ENCODE results near the gene APCDD1L.

The APCDD1L gene

DNA sequence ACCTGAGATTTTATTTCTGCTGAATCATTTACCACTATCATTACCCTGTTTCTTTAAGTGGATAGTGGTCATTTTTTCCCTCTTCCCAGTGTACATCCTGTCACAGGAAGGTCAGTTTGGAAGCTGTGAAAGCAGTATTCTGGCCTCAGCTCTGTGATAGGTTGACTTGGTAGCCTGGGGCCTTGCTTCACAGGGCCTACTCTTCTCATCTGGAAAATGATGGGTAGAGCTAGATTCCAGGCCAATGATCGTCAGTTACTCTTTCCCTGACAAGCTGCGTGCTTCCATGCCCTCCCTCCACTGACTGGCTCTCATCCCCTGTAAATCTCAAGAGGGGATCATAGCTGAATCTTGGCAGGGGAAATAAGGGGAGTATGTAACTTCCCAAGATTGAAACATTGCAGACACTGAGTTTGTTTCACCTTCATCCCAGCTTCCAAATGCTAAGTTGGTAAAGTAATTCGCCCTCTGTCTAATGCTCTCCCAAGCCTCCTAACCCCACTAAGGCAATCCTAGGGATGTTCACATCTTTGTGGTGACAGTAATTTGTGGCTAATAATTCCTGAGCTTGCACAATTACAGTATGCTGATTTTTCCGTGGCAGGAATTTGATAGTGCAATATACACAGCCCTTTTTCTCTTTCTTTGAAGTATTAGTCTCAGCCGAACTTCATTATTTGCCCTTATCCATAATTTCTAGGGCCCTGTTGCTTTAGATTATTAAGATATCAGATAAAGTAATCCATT is 75.0 kb downstream of the APCDD1L start:
- H3K36me3 ChIP-seq (ENCODE audit: low read length): peaks cover 9% of the 10 kb centered on the region; the same call in 1 of the 2 replicates

DNA sequence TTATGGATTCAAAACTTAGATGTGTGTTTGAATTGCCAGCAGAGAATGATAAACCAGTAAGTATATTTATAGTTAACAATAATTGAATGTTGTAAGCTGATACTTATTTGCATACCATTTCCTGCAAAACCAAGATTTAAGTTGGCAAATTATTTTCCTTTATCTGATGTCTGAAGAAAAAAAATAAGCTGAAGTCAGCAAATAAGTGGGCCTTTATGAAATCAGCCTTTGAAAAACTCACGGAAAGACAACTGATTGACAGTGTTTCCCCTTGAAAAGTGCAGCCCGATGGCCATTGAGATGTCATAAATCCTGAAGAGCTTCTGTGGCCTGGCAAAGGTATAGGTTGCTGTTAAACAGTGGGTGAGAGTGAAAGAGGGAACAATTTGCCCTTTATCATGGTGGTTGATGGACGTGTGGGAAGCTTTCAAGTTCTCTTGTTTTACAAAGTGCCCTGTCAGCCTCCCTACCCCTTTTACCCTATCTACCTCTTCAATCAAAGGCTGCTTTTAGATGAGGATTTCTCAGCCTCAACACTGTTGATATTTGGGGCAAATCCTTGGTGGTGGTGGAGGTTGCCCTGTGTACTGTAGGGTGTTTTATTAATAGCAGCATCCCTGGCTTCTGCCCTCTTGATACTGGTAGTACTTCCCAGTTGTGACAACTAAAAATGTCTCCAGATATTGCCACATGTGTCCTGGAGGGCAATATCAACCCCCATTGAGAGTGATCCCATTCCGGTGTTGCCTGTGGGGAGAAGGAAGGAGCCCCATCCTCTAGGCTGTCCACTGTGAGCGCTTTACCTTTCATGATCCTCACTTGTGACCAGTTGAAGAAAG is 76.0 kb downstream of the APCDD1L start:
- H2AFZ ChIP-seq (ENCODE audit: low read depth, low read length, severe bottlenecking): no peak overlapping the region
- no peak overlapping the region for H3K27ac ChIP-seq (ENCODE audit: low read depth, low read length)
- no peaks in the 10 kb centered on the region for H3K9me2 ChIP-seq (replicated peaks; ENCODE audit: insufficient read depth, low read length)
- H3K27me3 ChIP-seq (ENCODE audit: low read length): no peaks in the 10 kb centered on the region
- H3K9me3 ChIP-seq (ENCODE audit: insufficient read depth, low read length): no peaks in the 10 kb centered on the region
- no peak overlapping the region for H3K9ac ChIP-seq (ENCODE audit: low read length)
- peaks cover 4% of the 10 kb centered on the region for H4K20me1 ChIP-seq (ENCODE audit: low read depth, low read length)
- no peak for TF ChIP-seq EZH2phosphoT487 (conservative IDR thresholded peaks at IDR 0.05; ENCODE audit: low read length)
- TF ChIP-seq, protein P1, sequence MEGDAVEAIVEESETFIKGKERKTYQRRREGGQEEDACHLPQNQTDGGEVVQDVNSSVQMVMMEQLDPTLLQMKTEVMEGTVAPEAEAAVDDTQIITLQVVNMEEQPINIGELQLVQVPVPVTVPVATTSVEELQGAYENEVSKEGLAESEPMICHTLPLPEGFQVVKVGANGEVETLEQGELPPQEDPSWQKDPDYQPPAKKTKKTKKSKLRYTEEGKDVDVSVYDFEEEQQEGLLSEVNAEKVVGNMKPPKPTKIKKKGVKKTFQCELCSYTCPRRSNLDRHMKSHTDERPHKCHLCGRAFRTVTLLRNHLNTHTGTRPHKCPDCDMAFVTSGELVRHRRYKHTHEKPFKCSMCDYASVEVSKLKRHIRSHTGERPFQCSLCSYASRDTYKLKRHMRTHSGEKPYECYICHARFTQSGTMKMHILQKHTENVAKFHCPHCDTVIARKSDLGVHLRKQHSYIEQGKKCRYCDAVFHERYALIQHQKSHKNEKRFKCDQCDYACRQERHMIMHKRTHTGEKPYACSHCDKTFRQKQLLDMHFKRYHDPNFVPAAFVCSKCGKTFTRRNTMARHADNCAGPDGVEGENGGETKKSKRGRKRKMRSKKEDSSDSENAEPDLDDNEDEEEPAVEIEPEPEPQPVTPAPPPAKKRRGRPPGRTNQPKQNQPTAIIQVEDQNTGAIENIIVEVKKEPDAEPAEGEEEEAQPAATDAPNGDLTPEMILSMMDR (IDR thresholded peaks at IDR 0.05; ENCODE audit: insufficient read depth, low read length, poor library complexity, severe bottlenecking): no peak
- peaks cover 9% of the 10 kb centered on the region; the same call in 1 of the 2 replicates for H3K36me3 ChIP-seq (ENCODE audit: low read length)
- no peaks in the 10 kb centered on the region for H3F3A ChIP-seq (ENCODE audit: insufficient read depth)
- H3K4me3 ChIP-seq (ENCODE audit: insufficient read depth, low read length, poor library complexity, severe bottlenecking): no peak overlapping the region
- H3K79me2 ChIP-seq (ENCODE audit: insufficient read depth, low read length): peaks cover 76% of the 10 kb centered on the region
- no peak overlapping the region for H3K4me2 ChIP-seq (ENCODE audit: low read depth, low read length, poor library complexity, severe bottlenecking)

More for the DNA sequence above, 75.0 kb downstream of the APCDD1L start:
- Histone ChIP-seq H3K4me3 (ENCODE audit: insufficient read depth, low read length, poor library complexity, severe bottlenecking) (no peak overlapping the region), H3K27me3 (ENCODE audit: low read length) (no peaks in the 10 kb centered on the region), H3K4me2 (ENCODE audit: low read depth, low read length, poor library complexity, severe bottlenecking) (no peak overlapping the region), H3K27ac (ENCODE audit: low read depth, low read length) (no peak overlapping the region), H4K20me1 (ENCODE audit: low read depth, low read length) (peaks cover 4% of the 10 kb centered on the region; the same call in 1 of the 2 replicates), H3K79me2 (ENCODE audit: insufficient read depth, low read length) (peaks cover 65% of the 10 kb centered on the region), H3F3A (ENCODE audit: insufficient read depth) (no peaks in the 10 kb centered on the region), H3K9me3 (ENCODE audit: insufficient read depth, low read length) (no peaks in the 10 kb centered on the region), H3K9me2 (replicated peaks; ENCODE audit: insufficient read depth, low read length) (no peaks in the 10 kb centered on the region), H2AFZ (ENCODE audit: low read depth, low read length, severe bottlenecking) (no peak overlapping the region), H3K9ac (ENCODE audit: low read length) (no peak overlapping the region)
- TF ChIP-seq EZH2phosphoT487 (conservative IDR thresholded peaks at IDR 0.05; ENCODE audit: low read length): no peak
- TF ChIP-seq, protein P1 (IDR thresholded peaks at IDR 0.05; ENCODE audit: insufficient read depth, low read length, poor library complexity, severe bottlenecking): no peak

DNA sequence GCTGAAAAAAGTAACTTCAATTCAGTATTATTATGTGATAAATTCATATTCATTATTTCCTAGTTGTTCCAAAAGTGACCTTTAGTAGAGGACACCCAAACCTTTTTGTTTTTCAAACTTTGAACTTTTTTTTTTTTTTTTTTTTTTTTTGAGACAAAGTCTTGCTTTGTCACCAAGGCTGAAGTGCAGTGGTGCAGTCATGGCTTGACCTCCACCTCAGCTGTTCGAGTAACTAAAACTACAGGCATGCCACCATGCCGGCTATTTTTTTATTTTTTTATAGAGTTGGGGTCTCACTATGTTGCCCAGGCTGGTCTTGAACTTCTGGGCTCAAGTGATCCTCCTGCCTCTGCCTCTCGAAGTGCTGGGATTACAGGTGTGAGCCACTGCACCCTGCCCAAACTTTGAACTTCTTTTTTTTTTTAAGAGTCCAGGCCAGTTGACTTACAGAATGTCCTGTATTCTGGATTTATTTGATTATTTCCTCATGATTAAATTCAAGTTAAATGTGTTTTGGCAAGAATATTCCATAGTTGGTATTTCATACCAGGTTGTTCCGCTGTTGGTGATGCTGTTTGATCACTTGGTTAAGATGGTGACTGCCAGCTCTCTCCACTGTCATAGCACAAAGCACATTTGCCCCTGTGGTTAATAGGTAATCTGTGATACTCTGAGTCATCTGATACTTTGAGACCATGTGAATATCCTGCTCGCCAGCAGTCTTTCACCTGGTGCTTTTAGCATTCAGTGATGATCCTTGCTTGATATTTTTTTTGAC is 78.1 kb downstream of the APCDD1L start:
- peaks cover 87% of the 10 kb centered on the region for H3K79me2 ChIP-seq (ENCODE audit: insufficient read depth, low read length)
- no peak overlapping the region for H2AFZ ChIP-seq (ENCODE audit: low read depth, low read length, severe bottlenecking)
- peaks cover 9% of the 10 kb centered on the region; the same call in 1 of the 2 replicates for H3K36me3 ChIP-seq (ENCODE audit: low read length)
- no peak overlapping the region for H3K4me3 ChIP-seq (ENCODE audit: insufficient read depth, low read length, poor library complexity, severe bottlenecking)
- no peaks in the 10 kb centered on the region for H3K9me3 ChIP-seq (ENCODE audit: insufficient read depth, low read length)
- no peak overlapping the region for H3K27ac ChIP-seq (ENCODE audit: low read depth, low read length)
- H3K9ac ChIP-seq (ENCODE audit: low read length): no peak overlapping the region
- H3K9me2 ChIP-seq (replicated peaks; ENCODE audit: insufficient read depth, low read length): no peaks in the 10 kb centered on the region
- TF ChIP-seq, protein P1 (IDR thresholded peaks at IDR 0.05; ENCODE audit: insufficient read depth, low read length, poor library complexity, severe bottlenecking): no peak
- no peak for TF ChIP-seq EZH2phosphoT487 (conservative IDR thresholded peaks at IDR 0.05; ENCODE audit: low read length)
- H4K20me1 ChIP-seq (ENCODE audit: low read depth, low read length): no peaks in the 10 kb centered on the region; the same call in none of the 2 replicates
- H3K4me2 ChIP-seq (ENCODE audit: low read depth, low read length, poor library complexity, severe bottlenecking): no peak overlapping the region
- no peaks in the 10 kb centered on the region for H3K27me3 ChIP-seq (ENCODE audit: low read length)
- H3F3A ChIP-seq (ENCODE audit: insufficient read depth): no peaks in the 10 kb centered on the region
